ENCODE results near the gene RBKS.
A peak's percentile ranks its signal among the peaks of the same experiment; 100 is the strongest.

RBKS gene

GRCh38 chr2:27890146-27890923, at the start of gene RBKS, which contains the start of gene BABAM2:
TSS of gene RBKS (minus strand) at chr2:27890387. CDS start at chr2:27890345, 42 bp downstream.
TSS of gene BABAM2 (plus strand) at chr2:27890729. CDS start at chr2:27894557, 3,828 bp downstream.
- peak; percentile 79 to 82 (median 82) for DNase-seq (ENCODE audit: low read depth in 2 of 3, low spot score in 2 of 3)

GRCh38 chr2:27935026-27935425, 44.8 kb upstream of the RBKS start:
- no peak for DNase-seq (ENCODE audit: low read depth in 2 of 3, low spot score in 2 of 3)

GRCh38 chr2:27932396-27932795, 42.2 kb upstream of the RBKS start:
- no peak for DNase-seq (ENCODE audit: low read depth in 2 of 3, low spot score in 2 of 3)

GRCh38 chr2:27931361-27931950, 41.3 kb upstream of the RBKS start:
- DNase-seq (ENCODE audit: low read depth in 2 of 3, low spot score in 2 of 3) = no peak

- DNase-seq (ENCODE audit: low read depth in 2 of 3, low spot score in 2 of 3) = no peak
These were observed 39.8 kb upstream of the RBKS start for GRCh38 chr2:27929916-27930486.

- no peak for DNase-seq (ENCODE audit: low read depth in 2 of 3, low spot score in 2 of 3)
These were observed 35.7 kb upstream of the RBKS start for GRCh38 chr2:27925766-27926472.

- no peak for DNase-seq (ENCODE audit: low read depth in 2 of 3, low spot score in 2 of 3)
These were observed 32.7 kb upstream of the RBKS start for GRCh38 chr2:27922842-27923241.

- no peak for DNase-seq (ENCODE audit: low read depth in 2 of 3, low spot score in 2 of 3)
These were observed 31.8 kb upstream of the RBKS start for GRCh38 chr2:27921880-27922547.

- DNase-seq (ENCODE audit: low read depth in 2 of 3, low spot score in 2 of 3) = no peak
These were observed 31.2 kb upstream of the RBKS start for GRCh38 chr2:27921424-27921823.

GRCh38 chr2:27920148-27920885, 30.1 kb upstream of the RBKS start:
- no peak for DNase-seq (ENCODE audit: low read depth in 2 of 3, low spot score in 2 of 3)

- DNase-seq (ENCODE audit: low read depth in 2 of 3, low spot score in 2 of 3) = no peak
These were observed 26.3 kb upstream of the RBKS start for GRCh38 chr2:27916293-27916995.

GRCh38 chr2:27915874-27916273, 25.7 kb upstream of the RBKS start:
- no peak for DNase-seq (ENCODE audit: low read depth in 2 of 3, low spot score in 2 of 3)

GRCh38 chr2:27915191-27915590, 25.0 kb upstream of the RBKS start:
- no peak for DNase-seq (ENCODE audit: low read depth in 2 of 3, low spot score in 2 of 3)

- DNase-seq (ENCODE audit: low read depth in 2 of 3, low spot score in 2 of 3) = no peak
These were observed 24.6 kb upstream of the RBKS start for GRCh38 chr2:27914805-27915175.

- no peak for DNase-seq (ENCODE audit: low read depth in 2 of 3, low spot score in 2 of 3)
These were observed 24.0 kb upstream of the RBKS start for GRCh38 chr2:27914041-27914804.

GRCh38 chr2:27912512-27912911, 22.3 kb upstream of the RBKS start:
- DNase-seq (ENCODE audit: low read depth in 2 of 3, low spot score in 2 of 3) = no peak

- no peak for DNase-seq (ENCODE audit: low read depth in 2 of 3, low spot score in 2 of 3)
These were observed 21.4 kb upstream of the RBKS start for GRCh38 chr2:27911458-27912210.

- no peak for DNase-seq (ENCODE audit: low read depth in 2 of 3, low spot score in 2 of 3)
These were observed 19.7 kb upstream of the RBKS start for GRCh38 chr2:27909901-27910300.

Data from activated CD8-positive, alpha-beta memory T cell treated with anti-CD3 and anti-CD28 coated beads for 48 hours (primary cell).